IMR-90 (cell line): ENCODE results near the gene PRSS53.

Experiments
- CEBPB ChIP-seq: IDR thresholded peaks from 2 replicates; pipeline ENCODE4 v1.6.1; 2012; ENCODE audit warnings: low read depth, low read length, improper control_type of control experiment
- CHD1 ChIP-seq: IDR thresholded peaks from 2 replicates; pipeline ENCODE4 v1.6.1; 2012; ENCODE audit warnings: low read depth, low read length, improper control_type of control experiment
- CTCF ChIP-seq: conservative IDR thresholded peaks from 2 replicates; pipeline ENCODE4 v1.5.1; 2012; ENCODE audit warnings: mild to moderate bottlenecking, low read depth, low read length, improper control_type of control experiment
- ELK1 ChIP-seq: fragments of 150-350 bp; IDR thresholded peaks from 2 replicates; pipeline ENCODE4 v1.6.1; 2016; ENCODE audit warnings: low read depth, mild to moderate bottlenecking, low read length, moderate library complexity, borderline replicate concordance
- FOS ChIP-seq: fragments of 150-350 bp; IDR thresholded peaks from 2 replicates; pipeline ENCODE4 v1.6.1; 2016; ENCODE audit warnings: low read depth, low read length
- MAFK ChIP-seq: IDR thresholded peaks from 2 replicates; pipeline ENCODE4 v1.6.1; 2012; ENCODE audit warnings: low read depth, low read length, improper control_type of control experiment
- MXI1 ChIP-seq: IDR thresholded peaks from 2 replicates; pipeline ENCODE4 v1.6.1; 2012; ENCODE audit warnings: low read depth, mild to moderate bottlenecking, low read length, moderate library complexity, borderline replicate concordance
- NFE2L2 ChIP-seq: fragments of 150-350 bp; IDR thresholded peaks from 2 replicates; pipeline ENCODE4 v1.6.1; 2016; ENCODE audit warnings: low read depth, mild to moderate bottlenecking, low read length
- POLR2A ChIP-seq: IDR thresholded peaks from 2 replicates; pipeline ENCODE4 v1.6.1; 2012; ENCODE audit warnings: mild to moderate bottlenecking, low read depth, low read length
- RAD21 ChIP-seq: IDR thresholded peaks from 2 replicates; pipeline ENCODE4 v1.6.1; 2012; ENCODE audit warnings: low read length, improper control_type of control experiment
- RCOR1 ChIP-seq: IDR thresholded peaks from 2 replicates; pipeline ENCODE4 v1.6.1; 2012; ENCODE audit warnings: mild to moderate bottlenecking, low read length, improper control_type of control experiment; ENCODE audit not compliant: insufficient replicate concordance
- USF2 ChIP-seq: fragments of 150-350 bp; IDR thresholded peaks from 2 replicates; pipeline ENCODE4 v1.6.1; 2017; ENCODE audit warnings: mild to moderate bottlenecking, antibody characterized with exemption, low read length, low read depth

- TF ChIP-seq USF2, result no peak
- no peak for TF ChIP-seq CTCF
- no peak for TF ChIP-seq NFE2L2
- TF ChIP-seq POLR2A, result no peak
- no peak for TF ChIP-seq CEBPB
- TF ChIP-seq RAD21, result no peak
- TF ChIP-seq CHD1, result no peak
- no peak for TF ChIP-seq ELK1
- no peak for TF ChIP-seq MXI1
- no peak for TF ChIP-seq RCOR1
- no peak for TF ChIP-seq MAFK
- no peak for TF ChIP-seq FOS
Measured at GRCh38 chr16:31127182-31127581, 38.4 kb upstream of the PRSS53 start.
